B cell (primary cell): ENCODE measurements around the gene TIAM1.

Source experiments
- EZH2 ChIP-seq: IDR thresholded peaks from 2 replicates; pipeline ENCODE4 v1.6.1; 2012; ENCODE audit warnings: borderline replicate concordance, low read depth, mild to moderate bottlenecking, moderate library complexity, low read length; ENCODE audit not compliant: insufficient read depth, poor library complexity, severe bottlenecking
- TF ChIP-seq, protein P1 (sequence below): fragments of 200-600 bp; IDR thresholded peaks from one replicate; pipeline ENCODE4 v1.8.0; 2022; ENCODE audit warnings: antibody characterized with exemption, mild to moderate bottlenecking

DNA sequence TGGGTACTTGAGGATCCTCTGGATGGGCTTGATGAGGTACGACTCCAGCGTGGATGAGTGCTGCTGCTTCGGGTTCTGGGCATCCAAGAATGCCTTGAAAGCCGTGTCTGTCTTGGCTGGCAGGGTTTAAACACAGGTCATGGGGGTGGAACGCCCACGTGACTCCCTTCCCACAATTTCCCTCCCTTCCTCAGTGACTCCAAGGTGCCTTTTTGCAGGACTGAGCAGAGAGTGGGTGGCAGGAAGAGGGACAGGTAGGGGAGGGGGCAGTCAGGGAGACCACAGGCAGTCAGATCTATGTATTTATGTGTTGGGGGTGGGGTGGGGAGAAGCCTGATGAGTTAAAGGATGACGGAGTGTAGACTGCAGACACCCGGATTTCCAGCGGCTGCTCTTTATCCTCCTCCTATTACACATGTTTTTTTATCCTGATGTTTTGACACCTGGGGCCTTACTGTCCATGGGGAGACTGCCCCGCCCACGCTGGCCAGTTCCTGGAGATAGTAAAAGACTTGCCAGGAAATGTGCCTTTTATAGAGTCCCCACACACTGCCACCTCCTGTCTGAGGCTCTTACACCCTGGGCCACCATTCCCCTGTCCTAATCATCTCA is 202.6 kb downstream of the TIAM1 start:
- TF ChIP-seq, protein P1, sequence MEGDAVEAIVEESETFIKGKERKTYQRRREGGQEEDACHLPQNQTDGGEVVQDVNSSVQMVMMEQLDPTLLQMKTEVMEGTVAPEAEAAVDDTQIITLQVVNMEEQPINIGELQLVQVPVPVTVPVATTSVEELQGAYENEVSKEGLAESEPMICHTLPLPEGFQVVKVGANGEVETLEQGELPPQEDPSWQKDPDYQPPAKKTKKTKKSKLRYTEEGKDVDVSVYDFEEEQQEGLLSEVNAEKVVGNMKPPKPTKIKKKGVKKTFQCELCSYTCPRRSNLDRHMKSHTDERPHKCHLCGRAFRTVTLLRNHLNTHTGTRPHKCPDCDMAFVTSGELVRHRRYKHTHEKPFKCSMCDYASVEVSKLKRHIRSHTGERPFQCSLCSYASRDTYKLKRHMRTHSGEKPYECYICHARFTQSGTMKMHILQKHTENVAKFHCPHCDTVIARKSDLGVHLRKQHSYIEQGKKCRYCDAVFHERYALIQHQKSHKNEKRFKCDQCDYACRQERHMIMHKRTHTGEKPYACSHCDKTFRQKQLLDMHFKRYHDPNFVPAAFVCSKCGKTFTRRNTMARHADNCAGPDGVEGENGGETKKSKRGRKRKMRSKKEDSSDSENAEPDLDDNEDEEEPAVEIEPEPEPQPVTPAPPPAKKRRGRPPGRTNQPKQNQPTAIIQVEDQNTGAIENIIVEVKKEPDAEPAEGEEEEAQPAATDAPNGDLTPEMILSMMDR, result no peak
- TF ChIP-seq EZH2, result no peak
